Measurements from ENCODE around the gene ANKRD27.

Gene ANKRD27

GRCh38 chr19:32692727-32693061, 17.7 kb upstream of the ANKRD27 start:
- Histone ChIP-seq H3K4me3 (ENCODE audit: low read depth in 1 of 2, low read length in 2 of 2) (peak overlapping the region; percentile 46 to 89; a peak in 3 of 4 replicates), H3K9ac (ENCODE audit: low read depth, low read length) (peak overlapping the region; percentile 94), H3K36me3 (ENCODE audit: insufficient read depth, low read length) (peaks cover 35% of the 10 kb centered on the region), H3K4me1 (ENCODE audit: insufficient read depth, low read length) (peaks cover 45% of the 10 kb centered on the region), H3K4me2 (ENCODE audit: insufficient read depth, low read length) (peak overlapping the region; percentile 75), H3K27me3 (ENCODE audit: insufficient read depth, low read length, poor library complexity) (no peaks in the 10 kb centered on the region), H4K20me1 (ENCODE audit: insufficient read depth, low read length) (peaks cover 18% of the 10 kb centered on the region), H3K79me2 (ENCODE audit: insufficient read depth, low read length) (peaks cover 64% of the 10 kb centered on the region), H2AFZ (ENCODE audit: low read depth, low read length) (peak overlapping the region; percentile 80), H3K9me3 (ENCODE audit: insufficient read depth, low read length, severe bottlenecking) (peaks cover 2% of the 10 kb centered on the region), H3K27ac (ENCODE audit: low read length) (peak overlapping the region; percentile 71)
- TF ChIP-seq CTCF (IDR thresholded peaks at IDR 0.05; ENCODE audit: borderline replicate concordance, extremely low read depth, low read length, poor library complexity, severe bottlenecking) (no peak), EZH2 (IDR thresholded peaks at IDR 0.05; ENCODE audit: borderline replicate concordance, low read depth, low read length, severe bottlenecking) (no peak)
- peak; percentile 20 for ATAC-seq (ENCODE audit: insufficient read depth, low read depth)
- DNase-seq: no peak

DNA sequence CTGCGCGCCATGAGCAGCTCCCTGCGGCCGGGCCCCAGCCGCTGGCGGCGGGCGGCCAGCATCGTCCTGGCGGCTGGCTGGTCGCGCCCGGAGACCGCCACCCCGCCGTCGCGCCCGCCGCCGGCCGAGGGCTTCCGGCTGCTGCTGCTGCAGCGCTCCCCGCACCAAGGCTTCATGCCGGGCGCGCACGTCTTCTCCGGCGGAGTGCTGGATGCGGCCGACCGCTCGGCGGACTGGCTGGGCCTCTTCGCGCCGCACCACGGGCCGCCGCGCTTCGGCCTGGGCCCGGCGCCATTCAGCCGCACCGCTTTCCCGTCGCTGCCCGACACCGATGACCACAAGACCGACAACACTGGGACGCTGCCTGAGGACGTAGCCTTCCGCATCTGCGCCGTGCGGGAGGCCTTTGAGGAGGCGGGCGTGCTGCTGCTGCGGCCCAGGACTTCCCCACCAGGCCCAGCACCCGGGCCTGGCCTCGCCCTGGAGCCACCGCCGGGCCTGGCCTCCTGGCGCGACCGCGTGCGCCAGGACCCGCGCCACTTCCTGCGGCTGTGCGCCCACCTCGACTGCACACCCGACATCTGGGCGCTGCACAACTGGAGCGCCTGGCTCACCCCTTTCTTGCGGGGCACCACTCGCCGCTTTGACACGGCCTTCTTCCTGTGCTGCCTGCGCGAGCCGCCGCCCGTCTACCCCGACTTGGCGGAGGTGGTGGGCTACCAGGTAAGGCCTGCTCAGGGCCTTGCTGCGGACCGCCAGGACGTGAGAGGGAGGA, 17.2 kb upstream of the ANKRD27 start:
- no peak for TF ChIP-seq CTCF (IDR thresholded peaks at IDR 0.05; ENCODE audit: borderline replicate concordance, extremely low read depth, low read length, poor library complexity, severe bottlenecking)
- Histone ChIP-seq H3K9ac (ENCODE audit: low read depth, low read length) (peak overlapping the region; percentile 94), H3K27ac (ENCODE audit: low read length) (peak overlapping the region; percentile 71), H3K4me3 (ENCODE audit: low read depth in 1 of 2, low read length in 2 of 2) (peak overlapping the region; percentile 46 to 89; a peak in 3 of 4 replicates), H4K20me1 (ENCODE audit: insufficient read depth, low read length) (peaks cover 15% of the 10 kb centered on the region), H2AFZ (ENCODE audit: low read depth, low read length) (peak overlapping the region; percentile 80), H3K36me3 (ENCODE audit: insufficient read depth, low read length) (peaks cover 29% of the 10 kb centered on the region), H3K27me3 (ENCODE audit: insufficient read depth, low read length, poor library complexity) (no peaks in the 10 kb centered on the region), H3K4me2 (ENCODE audit: insufficient read depth, low read length) (peak overlapping the region; percentile 75), H3K79me2 (ENCODE audit: insufficient read depth, low read length) (peaks cover 59% of the 10 kb centered on the region), H3K4me1 (ENCODE audit: insufficient read depth, low read length) (peaks cover 45% of the 10 kb centered on the region), H3K9me3 (ENCODE audit: insufficient read depth, low read length, severe bottlenecking) (peaks cover 2% of the 10 kb centered on the region)
- DNase-seq: peak; percentile 67
- ATAC-seq (ENCODE audit: insufficient read depth, low read depth): peak; percentile 55

- Histone ChIP-seq H3K9me3 (ENCODE audit: insufficient read depth, low read length, severe bottlenecking) (peaks cover 2% of the 10 kb centered on the region), H4K20me1 (ENCODE audit: insufficient read depth, low read length) (peaks cover 10% of the 10 kb centered on the region), H3K27ac (ENCODE audit: low read length) (peak within 1 kb of the TSS; percentile 71), H3K4me1 (ENCODE audit: insufficient read depth, low read length) (peaks cover 45% of the 10 kb centered on the region), H3K79me2 (ENCODE audit: insufficient read depth, low read length) (peaks cover 52% of the 10 kb centered on the region), H3K4me2 (ENCODE audit: insufficient read depth, low read length) (peak within 1 kb of the TSS; percentile 75), H3K36me3 (ENCODE audit: insufficient read depth, low read length) (peaks cover 22% of the 10 kb centered on the region), H3K4me3 (ENCODE audit: low read depth in 1 of 2, low read length in 2 of 2) (peak within 1 kb of the TSS; percentile 46 to 89; a peak in 3 of 4 replicates), H3K9ac (ENCODE audit: low read depth, low read length) (peak within 1 kb of the TSS; percentile 94), H2AFZ (ENCODE audit: low read depth, low read length) (peak within 1 kb of the TSS; percentile 80), H3K27me3 (ENCODE audit: insufficient read depth, low read length, poor library complexity) (no peaks in the 10 kb centered on the region)
- TF ChIP-seq CTCF (IDR thresholded peaks at IDR 0.05; ENCODE audit: borderline replicate concordance, extremely low read depth, low read length, poor library complexity, severe bottlenecking): no peak
- no peak for TF ChIP-seq EZH2 (IDR thresholded peaks at IDR 0.05; ENCODE audit: borderline replicate concordance, low read depth, low read length, severe bottlenecking)
- ATAC-seq (ENCODE audit: insufficient read depth, low read depth) (peak; percentile 91), DNase-seq (peak; percentile 91)
Observed at GRCh38 chr19:32691291-32691951, 16.4 kb upstream of the ANKRD27 start, which contains the start of gene NUDT19. Gene NUDT19, plus strand, starts transcription at chr19:32691821. Its CDS starts 140 bp downstream, at chr19:32691961.

Measured in DND-41 (cell line).